PC-9 (cell line): Measurements from ENCODE around the gene MS4A10. TPM values are rescaled to one million over a fixed set of nuclear protein-coding genes. Genes with fewer than 3 reads are reported as not detected.

ENCODE experiments used
- BruUV-seq: library from RNA; stranded (reverse); fragments of 400-500 nt; replicated peaks from 2 replicates; lab custom pipeline; 2021; lab: Mats Ljungman, UMichigan
- CTCF ChIA-PET: fragments of 300-600 bp; sonication (Branson Sonifier 250); formaldehyde crosslinking; loops from one replicate; lab custom pipeline; 2022; ENCODE audit warnings: antibody characterized with exemption; lab: Charles Lee
- POLR2A ChIA-PET: fragments of 300-600 bp; sonication (Branson Sonifier 250); formaldehyde crosslinking; loops from one replicate; lab custom pipeline; 2022; ENCODE audit warnings: antibody characterized with exemption; ENCODE audit not compliant: unreplicated experiment; lab: Charles Lee
- DNase-seq, 2 experiments: peaks; one replicate each; pipeline versions ENCODE4 v3.0.0 to v3.0.0-alpha.2; 2015 to 2022; ENCODE audit warnings: mixed read lengths in 1 of 2
- H2AFZ ChIP-seq: fragments of 200-600 bp; sonication (generic); 2 replicates; pipeline ENCODE4 v1.8.1; 2017; ENCODE audit warnings: antibody characterized with exemption
- H3F3A ChIP-seq: fragments of 200-600 bp; sonication (generic); 2 replicates; pipeline ENCODE4 v1.8.1; 2017; ENCODE audit warnings: antibody characterized with exemption, mild to moderate bottlenecking, low read depth; ENCODE audit not compliant: insufficient read depth
- H3K27ac ChIP-seq: fragments of 200-600 bp; sonication (generic); 2 replicates; pipeline ENCODE4 v1.6.1; 2016; ENCODE audit warnings: mixed run types
- H3K27me3 ChIP-seq: fragments of 200-600 bp; sonication (generic); 2 replicates; pipeline ENCODE4 v1.6.1; 2016; ENCODE audit warnings: low read depth, mixed run types; ENCODE audit not compliant: insufficient read depth
- H3K36me3 ChIP-seq: fragments of 200-600 bp; sonication (generic); 2 replicates; pipeline ENCODE4 v1.6.1; 2016; ENCODE audit warnings: low read depth, mixed run types
- H3K4me1 ChIP-seq: fragments of 200-600 bp; sonication (generic); replicated peaks from 2 replicates; pipeline ENCODE4 v1.6.1; 2016; ENCODE audit warnings: mixed run types; ENCODE audit not compliant: insufficient read depth
- H3K4me2 ChIP-seq: fragments of 200-600 bp; sonication (generic); 2 replicates; pipeline ENCODE4 v1.6.1; 2017; ENCODE audit warnings: mixed run types
- H3K4me3 ChIP-seq: fragments of 200-600 bp; sonication (generic); 2 replicates; pipeline ENCODE4 v1.6.1; 2016; ENCODE audit warnings: mixed run types
- H3K79me2 ChIP-seq: fragments of 200-600 bp; sonication (generic); 2 replicates; pipeline ENCODE4 v1.6.1; 2017; ENCODE audit warnings: low read depth, mixed run types
- H3K9me2 ChIP-seq: fragments of 200-600 bp; sonication (generic); 2 replicates; pipeline ENCODE4 v1.8.1; 2017; ENCODE audit warnings: mild to moderate bottlenecking; ENCODE audit not compliant: insufficient read depth
- H3K9me3 ChIP-seq: fragments of 200-600 bp; sonication (generic); 2 replicates; pipeline ENCODE4 v1.8.1; 2016; ENCODE audit warnings: low read depth; ENCODE audit not compliant: insufficient read depth
- H4K20me1 ChIP-seq: fragments of 200-600 bp; sonication (generic); 2 replicates; pipeline ENCODE4 v1.8.1; 2017; ENCODE audit not compliant: insufficient read depth
- CTCF ChIP-seq: fragments of 200-600 bp; sonication (generic); conservative IDR thresholded peaks from 2 replicates; pipeline ENCODE4 v1.6.1; 2017; ENCODE audit warnings: mixed run types, antibody characterized with exemption, mild to moderate bottlenecking, moderate library complexity
- EZH2 ChIP-seq: fragments of 200-600 bp; sonication (generic); IDR thresholded peaks from 2 replicates; pipeline ENCODE4 v1.8.0; 2017; ENCODE audit warnings: antibody characterized with exemption, low read depth
- intact Hi-C: fragments of 100-400 bp; cut with micrococcal nuclease; formaldehyde crosslinking; loops from one replicate; pipeline ENCODE4 v1.10.0; 2022; ENCODE audit not compliant: unreplicated experiment
- total RNA-seq: library from RNA; stranded (reverse); gene quantifications from 2 replicates; pipeline ENCODE4 v1.2.3, GENCODE V29; 2021

MS4A10 gene
- total RNA-seq, 1 experiment from 2014 or later: not detected

GRCh38 chr11:60801194-60801593 is 16.1 kb downstream of the MS4A10 start:
- BruUV-seq: no TSS peak
- intact Hi-C loops: no loop called here
- no peaks in the 10 kb centered on the region for H3K4me1 ChIP-seq

GRCh38 chr11:60803273-60803936 is 18.3 kb downstream of the MS4A10 start:
- no peak for TF ChIP-seq CTCF
- TF ChIP-seq EZH2: no peak
- no peaks in the 10 kb centered on the region for H3K4me1 ChIP-seq
- no peak overlapping the region for H3K27ac ChIP-seq
- intact Hi-C loops: no loop called here
- H3K27me3 ChIP-seq: peaks cover 95% of the 10 kb centered on the region
- POLR2A ChIA-PET: no interaction called here
- no peaks in the 10 kb centered on the region for H3K79me2 ChIP-seq
- no TSS peak for BruUV-seq
- H3K36me3 ChIP-seq: no peaks in the 10 kb centered on the region
- CTCF ChIA-PET: no interaction called here
- H2AFZ ChIP-seq: no peak overlapping the region
- no peaks in the 10 kb centered on the region for H3K9me2 ChIP-seq
- H3K4me2 ChIP-seq: no peak overlapping the region
- no peaks in the 10 kb centered on the region for H3K9me3 ChIP-seq
- no peaks in the 10 kb centered on the region for H3F3A ChIP-seq
- no peak overlapping the region for H3K4me3 ChIP-seq
- no peak for DNase-seq
- H4K20me1 ChIP-seq: no peaks in the 10 kb centered on the region

More at GRCh38 chr11:60801194-60801593, 16.1 kb downstream of the MS4A10 start:
- H3K27me3 ChIP-seq: peaks cover 95% of the 10 kb centered on the region
- no peaks in the 10 kb centered on the region for H4K20me1 ChIP-seq
- no peaks in the 10 kb centered on the region for H3K36me3 ChIP-seq
- ChIA-PET POLR2A (no interaction called here), CTCF (no interaction called here)
- TF ChIP-seq EZH2 (no peak), CTCF (no peak)
- no peaks in the 10 kb centered on the region for H3F3A ChIP-seq
- H3K9me2 ChIP-seq: no peaks in the 10 kb centered on the region
- H3K9me3 ChIP-seq: no peaks in the 10 kb centered on the region
- no peak overlapping the region for H3K4me2 ChIP-seq
- H3K79me2 ChIP-seq: no peaks in the 10 kb centered on the region
- H3K4me3 ChIP-seq: no peak overlapping the region
- no peak for DNase-seq
- no peak overlapping the region for H2AFZ ChIP-seq
- no peak overlapping the region for H3K27ac ChIP-seq

GRCh38 chr11:60809249-60809648 is 24.1 kb downstream of the MS4A10 start:
- no peak for DNase-seq
- no peaks in the 10 kb centered on the region for H3K36me3 ChIP-seq

More at GRCh38 chr11:60809249-60809648, 24.1 kb downstream of the MS4A10 start:
- Histone ChIP-seq H3K9me3 (no peaks in the 10 kb centered on the region), H3K4me3 (no peak overlapping the region), H3K27ac (no peak overlapping the region), H4K20me1 (no peaks in the 10 kb centered on the region; the same call in 1 of the 2 replicates), H2AFZ (no peak overlapping the region), H3K79me2 (no peaks in the 10 kb centered on the region), H3K9me2 (no peaks in the 10 kb centered on the region), H3K4me2 (no peak overlapping the region), H3K27me3 (peaks cover 70% of the 10 kb centered on the region), H3K4me1 (no peaks in the 10 kb centered on the region), H3F3A (no peaks in the 10 kb centered on the region)
- intact Hi-C loops: no loop called here
- POLR2A ChIA-PET: no interaction called here
- no peak for TF ChIP-seq EZH2
- no peak for TF ChIP-seq CTCF
- no TSS peak for BruUV-seq
- CTCF ChIA-PET: no interaction called here
